ENCODE measurements around the gene SPNS3. TPM values are rescaled to one million over a fixed set of nuclear protein-coding genes. Genes with fewer than 3 reads are reported as not detected.

The SPNS3 gene
- total and polyA plus RNA-seq, 2 of the 8 experiments (the other 6 are each of a cell fraction or from before 2014, with no cell fraction given), result not detected

DNA sequence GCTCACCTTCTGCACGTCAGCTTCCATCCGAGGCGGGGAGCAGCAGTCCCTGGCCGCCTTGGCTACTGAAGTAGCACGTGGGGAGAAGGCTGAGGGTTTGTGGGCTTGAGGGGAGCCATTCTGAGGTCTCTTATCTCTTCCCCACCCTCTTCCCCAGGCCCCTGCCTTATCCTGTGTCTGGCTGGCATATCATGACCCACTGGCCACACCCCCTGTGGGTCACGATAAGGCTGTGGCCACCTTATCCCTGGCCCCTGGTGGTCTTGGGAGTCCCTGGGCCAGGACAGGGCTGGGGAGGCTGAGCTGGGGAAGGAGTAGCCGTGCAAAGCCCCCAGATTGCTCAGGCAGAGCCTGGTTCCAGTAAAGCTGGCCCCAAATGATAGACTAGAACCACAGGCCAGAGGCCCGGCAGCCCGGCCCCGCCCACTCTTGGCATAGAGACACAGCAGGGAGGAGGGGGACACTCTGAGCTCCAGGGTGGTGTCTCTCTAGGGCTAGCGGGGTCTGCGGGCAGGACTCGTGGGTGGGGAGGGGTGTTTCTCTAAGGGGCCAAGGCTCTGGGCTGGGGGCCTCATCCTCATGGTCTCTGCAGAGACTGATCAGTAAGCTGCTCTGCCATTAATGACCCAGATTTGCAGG, 72.6 kb downstream of the SPNS3 start:
- Histone ChIP-seq H3K79me2 (ENCODE audit: control insufficient read depth in 1 of 2, insufficient read depth in 2 of 2, low read length in 2 of 2) (no peaks in the 10 kb centered on the region), H3K4me1 (replicated peaks in 1 of 4; ENCODE audit: control insufficient read depth in 3 of 4, insufficient read depth in 4 of 4, low read length in 3 of 4) (peaks cover 0 to 3% (median 0%) of the 10 kb centered on the region in 4 experiments; a peak in 1 of 7 replicates), H2BK15ac (ENCODE audit: low read length) (no peak overlapping the region), H2BK20ac (ENCODE audit: low read length) (no peak overlapping the region), H3K9me3 (ENCODE audit: insufficient read depth in 2 of 2, low read depth in 1 of 2, low read length in 1 of 2) (no peaks in the 10 kb centered on the region), H2BK12ac (ENCODE audit: low read depth, low read length) (no peak overlapping the region), H3K9ac (replicated peaks in 1 of 4; ENCODE audit: extremely low read depth in 1 of 4, low read depth in 3 of 4, low read length in 3 of 4) (no peak overlapping the region), H3K4me3 (ENCODE audit: extremely low read depth in 1 of 4, insufficient read depth in 2 of 4, low read depth in 3 of 4, low read length in 4 of 4) (no peak overlapping the region), H3K23me2 (ENCODE audit: low read depth, low read length) (no peaks in the 10 kb centered on the region), H3K23ac (ENCODE audit: insufficient read length) (no peak overlapping the region), H3K56ac (replicated peaks; ENCODE audit: insufficient read length, low read depth, low read length) (no peak overlapping the region), H2AFZ (ENCODE audit: low read length) (no peak overlapping the region), H3K4me2 (ENCODE audit: insufficient read depth in 1 of 2, low read depth in 2 of 2, low read length in 2 of 2) (no peak overlapping the region), H4K8ac (ENCODE audit: extremely low read depth, insufficient read depth, low read length) (no peak overlapping the region), H2AK5ac (ENCODE audit: low read depth, low read length) (no peak overlapping the region), H4K5ac (ENCODE audit: insufficient read length, low read depth, low read length) (no peak overlapping the region), H3K36me3 (ENCODE audit: control insufficient read depth in 2 of 4, insufficient read depth in 4 of 4, low read length in 3 of 4) (no peaks in the 10 kb centered on the region), H3K79me1 (ENCODE audit: low read depth, low read length) (no peaks in the 10 kb centered on the region; the same call in 1 of the 2 replicates), H3K4ac (replicated peaks; ENCODE audit: insufficient read length, low read depth, low read length) (no peak overlapping the region), H3K14ac (ENCODE audit: insufficient read length) (no peak overlapping the region), H4K91ac (replicated peaks; ENCODE audit: insufficient read length, low read length) (no peak overlapping the region), H2BK120ac (replicated peaks; ENCODE audit: low read depth, low read length) (no peak overlapping the region), H4K20me1 (replicated peaks in 1 of 2; ENCODE audit: control insufficient read depth in 1 of 2, insufficient read depth in 2 of 2, low read length in 2 of 2) (no peaks in the 10 kb centered on the region), H3K18ac (ENCODE audit: extremely low read depth, low read length) (no peak overlapping the region), H3K27me3 (replicated peaks in 1 of 4; ENCODE audit: control insufficient read depth in 3 of 4, extremely low read depth in 1 of 4, insufficient read depth in 3 of 4, low read length in 3 of 4) (peaks cover under 1 to 4% (median 3%) of the 10 kb centered on the region in 4 experiments; a peak in 6 of 7 replicates), H3K27ac (ENCODE audit: low read depth, low read length) (no peak overlapping the region), H2BK5ac (ENCODE audit: low read depth, low read length) (no peak overlapping the region)
- CTCF ChIA-PET (ENCODE audit: partially characterized antibody), result interaction anchor here (1.0 to 2.9 kb wide), 4 partner anchors 11 to 59 kb away, joined by 3 to 9 read pairs (median 4); partner anchors contain the start of gene GGT6
- 90% methylated on average over 13 of the region's 13 CpGs; no CpG with 5 or more reads in 1 of the 2 experiments for WGBS, 2 experiments (ENCODE audit: extremely low coverage in 1 of 2, insufficient coverage in 1 of 2, insufficient read length in 1 of 2, insufficient replicate concordance in 2 of 2, low coverage in 1 of 2, low lambda C conversion rate in 2 of 2, missing lambda C conversion rate in 1 of 2)
- POLR2A ChIA-PET (ENCODE audit: partially characterized antibody), result interaction anchor here (0.8 to 1.1 kb wide), 2 partner anchors 25 to 28 kb away, joined by 4 to 7 read pairs; no protein-coding TSS in a partner anchor
- DNase-seq (ENCODE audit: low read depth in 1 of 2, low spot score in 2 of 2) (no peak), FAIRE-seq (no peak)
- TF ChIP-seq FOSL1 (IDR thresholded peaks at IDR 0.05; ENCODE audit: insufficient read depth, low read depth, low read length), result no peak
- TF ChIP-seq YY1 (IDR thresholded peaks at IDR 0.05; ENCODE audit: low read depth, low read length), result no peak
- no peak for TF ChIP-seq SIN3A (conservative IDR thresholded peaks at IDR 0.05 in 1 of 2, IDR thresholded peaks at IDR 0.05 in 1 of 2; ENCODE audit: low read depth in 1 of 2, low read length in 2 of 2)
- no peak for TF ChIP-seq CBX8 (IDR thresholded peaks at IDR 0.05; ENCODE audit: borderline replicate concordance, low read depth, low read length)
- no peak for TF ChIP-seq MAFK (IDR thresholded peaks at IDR 0.05; ENCODE audit: low read depth, low read length)
- no peak for TF ChIP-seq ZNF274 (IDR thresholded peaks at IDR 0.05; ENCODE audit: borderline replicate concordance, extremely low read depth, low read length)
- TF ChIP-seq, protein P1, sequence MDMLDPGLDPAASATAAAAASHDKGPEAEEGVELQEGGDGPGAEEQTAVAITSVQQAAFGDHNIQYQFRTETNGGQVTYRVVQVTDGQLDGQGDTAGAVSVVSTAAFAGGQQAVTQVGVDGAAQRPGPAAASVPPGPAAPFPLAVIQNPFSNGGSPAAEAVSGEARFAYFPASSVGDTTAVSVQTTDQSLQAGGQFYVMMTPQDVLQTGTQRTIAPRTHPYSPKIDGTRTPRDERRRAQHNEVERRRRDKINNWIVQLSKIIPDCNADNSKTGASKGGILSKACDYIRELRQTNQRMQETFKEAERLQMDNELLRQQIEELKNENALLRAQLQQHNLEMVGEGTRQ (IDR thresholded peaks at IDR 0.05; ENCODE audit: low read length), result no peak
- TF ChIP-seq NANOG (IDR thresholded peaks at IDR 0.05; ENCODE audit: insufficient read depth, low read depth, low read length, poor library complexity, severe bottlenecking), result no peak
- TF ChIP-seq POLR2A (IDR thresholded peaks at IDR 0.05; ENCODE audit: control extremely low read depth in 1 of 2, low read depth in 2 of 2, low read length in 2 of 2), result no peak
